Heart left ventricle (tissue), 16 donors: Measurements from ENCODE around the gene MAPKAPK5. TPM values are rescaled to one million over a fixed set of nuclear protein-coding genes. Genes with fewer than 3 reads are reported as not detected.
"Not testable (repeated sequence)": the region's sequence is repeated elsewhere in the genome, so short reads cannot be mapped to it uniquely, and the experiment has no call there.

Source experiments
- ATAC-seq, 4 donors: fragments of 200-7000 bp; cut with Tn5 transposase; one replicate each; pipeline ENCODE4 v1.9.1; 2020 to 2022; ENCODE audit warnings: moderate library complexity in 4 of 4, mild to moderate bottlenecking in 3 of 4, moderate number of reproducible peaks in 1 of 4
- DNase-seq, 5 donors: peaks; one replicate each; pipeline ENCODE4 v3.0.0-alpha.2; 2020
- H3K27ac ChIP-seq, 12 donors: fragments of 200-600 bp; sonication (generic) in 4 of 12; one replicate each; pipeline versions ENCODE4 v1.5.0 to v1.8.0; 2016 to 2022; ENCODE audit warnings: mild to moderate bottlenecking in 2 of 12
- H3K27me3 ChIP-seq, 9 donors: fragments of 200-600 bp; sonication (generic) in 2 of 9; one replicate each; pipeline versions ENCODE4 v1.5.1 to v1.8.0; 2016 to 2022; ENCODE audit warnings: mild to moderate bottlenecking in 3 of 9
- H3K36me3 ChIP-seq, 9 donors: fragments of 200-600 bp; sonication (generic) in 2 of 9; one replicate each; pipeline versions ENCODE4 v1.5.0 to v1.8.0; 2018 to 2022; ENCODE audit warnings: mild to moderate bottlenecking in 2 of 9
- H3K4me1 ChIP-seq, 12 donors: fragments of 200-600 bp; sonication (generic) in 4 of 12; one replicate each; pipeline versions ENCODE4 v1.5.0 to v1.8.0; 2016 to 2022; ENCODE audit warnings: mild to moderate bottlenecking in 3 of 12
- H3K4me3 ChIP-seq, 12 donors: fragments of 200-600 bp; sonication (generic) in 4 of 12; one replicate each; pipeline versions ENCODE4 v1.5.0 to v1.8.0; 2017 to 2022; ENCODE audit warnings: mild to moderate bottlenecking in 9 of 12, moderate library complexity in 4 of 12
- H3K9me3 ChIP-seq, 12 donors: fragments of 200-600 bp; sonication (generic) in 4 of 12; one replicate each; pipeline versions ENCODE4 v1.5.0 to v1.8.0; 2016 to 2022; ENCODE audit warnings: mild to moderate bottlenecking in 1 of 12
- CTCF ChIP-seq, 12 donors: fragments of 200-600 bp; sonication (generic) in 4 of 12; IDR thresholded peaks; one replicate each; pipeline versions ENCODE4 v1.5.0 to v1.8.0; 2018 to 2022; ENCODE audit warnings: antibody characterized with exemption in 12 of 12, mild to moderate bottlenecking in 5 of 12
- POLR2A ChIP-seq, 2 donors: fragments of 450-650 bp; IDR thresholded peaks; one replicate each; pipeline ENCODE4 v1.6.1; 2017; ENCODE audit warnings: antibody characterized with exemption in 2 of 2, mild to moderate bottlenecking in 2 of 2, moderate library complexity in 2 of 2
- WGBS, 4 donors: extraction: QIAGEN DNeasy Blood & Tissue Kit in 2 of 4; methylation state at CpG; one replicate each; pipeline versions ENCODE4 v1.1.5 to v1.1.7; 2013 to 2018; 5-methylcytosine and 5-hydroxymethylcytosine counted together
- intact Hi-C, 10 donors: fragments of 100-400 bp; cut with DNase I; formaldehyde crosslinking; loops; one replicate each; pipeline versions ENCODE4 v1.11.1 to v1.14.2; 2022
- polyA plus RNA-seq, 2 donors: library from polyadenylated mRNA; stranded (reverse); fragments of 200-250 nt; gene quantifications; one replicate each; pipeline ENCODE4 v1.2.3, GENCODE V29; 2013
- total RNA-seq, 9 donors: library from RNA; depleted of rRNA in 2 of 9; stranded (reverse); fragments of >200 nt in 2 of 9; fragmentation: NEBNext Ultra II Directional in 3 of 9; extraction: Animal tissue kit (Norgen Biotek cat#: 25700) in 3 of 9; gene quantifications; one replicate each; pipeline versions ENCODE4 v1.1.0 to v1.2.4, GENCODE V29; 2016 to 2023
- donor health status: ischemic (EF 13 %, LVEDD 7.1; RV severe dilation, severe dysfunction).
- donor health status: healthy with polysubstance abuse.
- donor health status: DM: no; HTN: yes; CAD: no.
- donor health status: DM: no; HTN: no; CAD: no.
- donor health status: ischemic (EF 25% LVEDD 6.9; RV normal size, moderate dysfunction).
- donor health status: ischemic (EF 25% LVEDD 5.7; RV mildly dilated, moderate dysfunction).
- donor health status: healthy.
- donor health status: DM: yes; HTN: yes; CAD: no.
- donor health status: ischemic (EF 35%, LVEDD 5.7; RV mildly dilated, moderate dysfunction).
- donor health status: nonischemic (EF 11% LVEDD 7.7; RV severe dilation, severe dysfunction).
- donor health status: DM: yes; HTN: yes; CAD: no.
- donor health status: PGD.
- donor health status: ischemic (EF 29% LVEDD 5.4; RV normal size, mild dysfunction).
- donor health status: nonischemic (EF 23%, LVEDD 6.1; RV moderate dilation, normal function).

The MAPKAPK5 gene
- total and polyA plus RNA-seq, 11 donors = 8.0 to 28.7 (median 25.2) TPM

DNA sequence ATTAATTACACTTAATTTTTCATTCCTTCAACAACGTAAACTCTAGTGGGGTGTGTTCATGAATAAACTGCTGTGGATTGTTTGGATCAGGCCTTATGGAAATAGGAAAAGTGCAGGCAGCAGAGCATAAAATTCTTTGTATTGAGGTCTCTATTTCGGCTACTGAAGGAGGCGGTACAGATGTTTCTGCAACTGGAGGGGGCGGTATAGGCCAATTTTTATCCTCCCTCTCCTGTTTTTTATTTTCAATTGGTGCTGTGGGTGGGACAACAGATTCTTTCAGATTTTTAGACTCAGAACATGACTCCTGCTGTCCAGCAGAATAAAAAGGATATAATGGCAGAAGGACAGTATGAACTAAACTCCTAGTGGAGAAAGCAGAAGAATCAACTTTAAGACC lies 17.7 kb upstream of the MAPKAPK5 start:
- Histone ChIP-seq H3K27ac (peak overlapping the region in 1 of 12 donors; percentile 43), H3K4me1 (peaks cover 0 to 16% (median 3%) of the 10 kb centered on the region in 12 donors)
- H3K4me3 ChIP-seq, intact Hi-C loops, H3K9me3 ChIP-seq, H3K27me3 ChIP-seq, H3K36me3 ChIP-seq, DNase-seq: not testable (repeated sequence)
- ATAC-seq = peak in 1 of 4 donors; percentile 28
- TF ChIP-seq CTCF (IDR thresholded peaks at IDR 0.05) = peak in 11 of 12 donors; percentile 4 to 43 (median 27)
- 26 to 43% (median 40%) methylated on average over 4 of the region's 4 CpGs for WGBS, 4 donors

GRCh38 chr12:111825509-111825908 lies 16.5 kb upstream of the MAPKAPK5 start:
- no peak for TF ChIP-seq CTCF (IDR thresholded peaks at IDR 0.05)
- TF ChIP-seq POLR2A (IDR thresholded peaks at IDR 0.05) = no peak
- Histone ChIP-seq H3K27me3 (no peaks in the 10 kb centered on the region), H3K27ac (no peak overlapping the region), H3K9me3 (no peaks in the 10 kb centered on the region), H3K4me3 (no peak overlapping the region), H3K36me3 (no peaks in the 10 kb centered on the region), H3K4me1 (peaks cover 0 to 12% (median 0%) of the 10 kb centered on the region in 12 donors)
- no peak for DNase-seq
- intact Hi-C loops = no loop called here
- 83 to 89% (median 87%) methylated on average over 5 of the region's 5 CpGs for WGBS, 4 donors
- no peak for ATAC-seq

- DNase-seq = no peak
- H3K27ac ChIP-seq = no peak overlapping the region
- H3K9me3 ChIP-seq = no peaks in the 10 kb centered on the region
- H3K27me3 ChIP-seq = no peaks in the 10 kb centered on the region
- no peaks in the 10 kb centered on the region for H3K36me3 ChIP-seq
- intact Hi-C loops = no loop called here
- H3K4me3 ChIP-seq = no peak overlapping the region
- no peak for TF ChIP-seq POLR2A (IDR thresholded peaks at IDR 0.05)
- TF ChIP-seq CTCF (IDR thresholded peaks at IDR 0.05) = no peak
- no peak for ATAC-seq
- WGBS, 4 donors = 75 to 79% (median 76%) methylated on average over 3 of the region's 3 CpGs
- peaks cover 0 to 12% (median 0%) of the 10 kb centered on the region in 12 donors for H3K4me1 ChIP-seq
Observed at GRCh38 chr12:111826316-111826715, 15.7 kb upstream of the MAPKAPK5 start.

DNA sequence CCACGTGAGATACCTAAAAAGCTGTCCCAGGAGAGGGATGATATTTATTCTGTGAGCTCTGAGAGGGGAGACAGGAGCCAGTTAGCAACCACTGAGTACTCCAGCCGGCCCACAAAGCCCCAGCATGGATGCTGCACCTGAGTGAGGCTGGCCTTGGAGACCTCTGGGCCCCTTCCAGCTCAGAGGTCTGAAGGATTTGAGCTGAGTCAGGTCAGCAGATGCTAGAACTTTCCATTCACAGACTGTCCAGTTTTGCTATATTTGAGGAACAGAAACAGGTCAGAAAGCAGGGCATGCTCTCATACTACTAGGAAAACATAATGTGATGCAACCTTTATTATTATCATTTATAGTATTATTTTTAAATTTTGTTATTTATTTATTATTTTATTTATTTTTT lies 15.0 kb upstream of the MAPKAPK5 start:
- Histone ChIP-seq H3K36me3 (no peaks in the 10 kb centered on the region), H3K4me3 (no peak overlapping the region), H3K27me3 (no peaks in the 10 kb centered on the region), H3K27ac (no peak overlapping the region), H3K9me3 (no peaks in the 10 kb centered on the region), H3K4me1 (peaks cover 0 to 12% (median 0%) of the 10 kb centered on the region in 12 donors)
- no peak for DNase-seq
- 61 to 74% (median 68%) methylated on average over 2 of the region's 2 CpGs for WGBS, 4 donors
- intact Hi-C loops = no loop called here
- TF ChIP-seq CTCF (IDR thresholded peaks at IDR 0.05) (no peak), POLR2A (IDR thresholded peaks at IDR 0.05) (no peak)
- no peak for ATAC-seq
